ENCODE data around the gene MTX1. TPM values are rescaled to one million over a fixed set of nuclear protein-coding genes. Genes with fewer than 3 reads are reported as not detected.
A peak's percentile ranks its signal among the peaks of the same experiment; 100 is the strongest.

The MTX1 gene
- total RNA-seq, 4 donors from 2014 or later: 30.1 to 50.7 (median 35.3) TPM

GRCh38 chr1:155181371-155182051 lies 27.0 kb upstream of the MTX1 start:
- Histone ChIP-seq H3K27ac (no peak overlapping the region), H3K9me3 (no peaks in the 10 kb centered on the region), H3K36me3 (peaks cover 0 to 8% (median 0%) of the 10 kb centered on the region in 3 donors), H3K4me1 (peaks cover 0 to 44% (median 19%) of the 10 kb centered on the region in 4 donors), H3K4me3 (no peak overlapping the region), H3K27me3 (no peaks in the 10 kb centered on the region)
- peak in 1 of 2 donors; percentile 10 for DNase-seq (ENCODE audit: low spot score in 2 of 2)
- WGBS, 2 donors: 89 to 96% methylated on average over 16 of the region's 18 CpGs
- TF ChIP-seq POLR2A (IDR thresholded peaks at IDR 0.05) (no peak), EP300 (IDR thresholded peaks at IDR 0.05) (no peak), CTCF (IDR thresholded peaks at IDR 0.05) (no peak)

DNA sequence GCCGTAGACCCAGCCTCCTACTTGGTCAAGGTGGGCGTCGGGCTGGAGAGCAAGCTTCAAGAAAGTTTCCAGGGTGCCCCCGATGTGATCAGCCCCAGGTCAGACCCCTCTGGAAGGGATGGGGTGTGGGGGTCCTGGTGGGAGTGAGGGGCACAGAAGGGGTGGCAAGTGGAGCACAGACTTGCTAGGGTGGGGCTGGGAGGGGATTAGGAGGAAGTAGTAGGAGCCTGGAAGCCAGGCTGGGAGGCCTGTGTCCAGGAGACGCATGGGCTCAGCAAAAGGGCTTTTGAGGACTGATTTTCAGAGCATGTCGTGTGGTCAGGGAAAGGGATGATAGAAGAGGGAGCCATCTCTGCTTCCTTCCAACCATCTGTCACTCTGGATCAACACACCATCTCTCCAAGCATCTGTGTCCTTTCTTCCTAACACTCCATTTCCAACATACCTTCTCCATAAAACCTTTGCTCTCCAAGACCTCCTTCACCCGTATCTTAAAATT lies 26.4 kb upstream of the MTX1 start:
- Histone ChIP-seq H3K27ac (no peak overlapping the region), H3K9me3 (no peaks in the 10 kb centered on the region), H3K4me3 (no peak overlapping the region), H3K36me3 (peaks cover 0 to 8% (median 0%) of the 10 kb centered on the region in 3 donors), H3K4me1 (peaks cover 0 to 44% (median 16%) of the 10 kb centered on the region in 4 donors), H3K27me3 (no peaks in the 10 kb centered on the region)
- no peak for DNase-seq (ENCODE audit: low spot score in 2 of 2)
- TF ChIP-seq POLR2A (IDR thresholded peaks at IDR 0.05) (no peak), CTCF (IDR thresholded peaks at IDR 0.05) (no peak), EP300 (IDR thresholded peaks at IDR 0.05) (no peak)
- WGBS, 2 donors: 93 to 95% methylated on average over 7 of the region's 7 CpGs

DNA sequence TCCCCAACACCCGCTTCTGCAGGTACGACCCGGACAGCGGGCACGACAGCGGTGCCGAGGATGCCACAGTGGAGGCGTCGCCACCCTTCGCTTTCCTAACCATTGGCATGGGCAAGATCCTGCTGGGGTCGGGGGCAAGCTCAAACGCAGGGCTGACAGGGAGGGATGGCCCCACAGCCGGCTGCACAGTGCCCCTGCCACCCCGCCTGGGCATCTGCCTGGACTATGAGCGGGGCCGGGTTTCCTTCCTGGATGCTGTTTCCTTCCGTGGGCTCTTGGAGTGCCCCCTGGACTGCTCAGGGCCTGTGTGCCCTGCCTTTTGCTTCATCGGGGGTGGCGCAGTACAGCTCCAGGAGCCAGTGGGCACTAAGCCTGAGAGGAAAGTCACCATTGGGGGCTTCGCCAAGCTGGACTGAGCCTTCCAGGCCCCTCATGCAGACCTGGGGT lies 24.7 kb upstream of the MTX1 start:
- TF ChIP-seq EP300 (IDR thresholded peaks at IDR 0.05): no peak
- TF ChIP-seq CTCF (IDR thresholded peaks at IDR 0.05): no peak
- no peak for TF ChIP-seq POLR2A (IDR thresholded peaks at IDR 0.05)
- Histone ChIP-seq H3K36me3 (peaks cover 0 to 8% (median 0%) of the 10 kb centered on the region in 3 donors), H3K4me1 (peaks cover 0 to 32% (median 11%) of the 10 kb centered on the region in 4 donors), H3K27me3 (no peaks in the 10 kb centered on the region), H3K4me3 (no peak overlapping the region), H3K27ac (no peak overlapping the region), H3K9me3 (no peaks in the 10 kb centered on the region)
- 86 to 87% methylated on average over 19 of the region's 20 CpGs for WGBS, 2 donors
- no peak for DNase-seq (ENCODE audit: low spot score in 2 of 2)

- Histone ChIP-seq H3K4me3 (no peak overlapping the region), H3K27me3 (no peaks in the 10 kb centered on the region), H3K4me1 (peaks cover 0 to 26% (median 8%) of the 10 kb centered on the region in 4 donors), H3K36me3 (peaks cover 0 to 8% (median 0%) of the 10 kb centered on the region in 3 donors), H3K9me3 (no peaks in the 10 kb centered on the region), H3K27ac (peak overlapping the region in 2 of 4 donors; percentile 50 to 73)
- WGBS, 2 donors: 84 to 96% methylated on average over 4 of the region's 4 CpGs
- TF ChIP-seq EP300 (IDR thresholded peaks at IDR 0.05) (no peak), POLR2A (IDR thresholded peaks at IDR 0.05) (no peak), CTCF (IDR thresholded peaks at IDR 0.05) (no peak)
- DNase-seq (ENCODE audit: low spot score in 2 of 2): no peak
Observed at GRCh38 chr1:155184351-155184811, 24.1 kb upstream of the MTX1 start.

Measured in tibial nerve (tissue), 4 donors.